ENCODE measurements around the gene SHBG.

DNA sequence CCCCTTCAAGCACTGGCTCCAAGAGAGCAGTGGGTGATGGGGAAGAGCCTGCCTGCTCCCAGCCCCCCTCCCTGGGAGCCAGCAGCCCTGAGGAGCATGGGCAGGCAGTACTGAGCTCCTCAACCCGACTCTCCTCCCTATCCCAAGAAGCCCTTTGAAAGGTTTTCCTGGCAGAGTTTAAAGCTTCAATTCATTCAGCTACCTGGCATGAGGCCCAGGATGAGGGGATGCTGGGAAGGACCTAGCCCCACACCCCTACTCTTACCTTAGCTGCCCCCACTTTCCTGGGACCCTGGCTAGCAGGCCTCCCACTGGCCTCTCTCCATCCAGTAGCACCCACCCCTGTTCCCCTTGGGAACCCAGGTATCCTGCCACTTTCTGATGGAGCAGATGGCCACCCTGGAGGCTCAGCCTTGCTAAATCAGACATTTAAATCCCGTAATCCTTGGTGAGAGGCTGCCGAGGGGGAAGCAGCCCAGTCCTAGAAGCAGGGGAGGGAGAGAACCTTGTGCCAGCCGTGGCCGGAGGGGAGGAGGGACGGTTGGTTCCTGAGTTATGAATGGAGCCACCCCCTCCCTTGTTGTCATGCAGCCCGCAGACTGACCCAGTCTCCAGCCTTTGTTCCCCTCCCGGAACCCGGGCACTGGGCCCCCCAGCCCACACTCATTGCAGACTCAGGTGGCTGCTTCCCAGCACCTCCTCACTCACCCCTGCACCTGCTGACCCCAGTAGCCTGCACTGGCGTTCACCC is 37.9 kb downstream of the SHBG start:
- TF ChIP-seq, protein P1, sequence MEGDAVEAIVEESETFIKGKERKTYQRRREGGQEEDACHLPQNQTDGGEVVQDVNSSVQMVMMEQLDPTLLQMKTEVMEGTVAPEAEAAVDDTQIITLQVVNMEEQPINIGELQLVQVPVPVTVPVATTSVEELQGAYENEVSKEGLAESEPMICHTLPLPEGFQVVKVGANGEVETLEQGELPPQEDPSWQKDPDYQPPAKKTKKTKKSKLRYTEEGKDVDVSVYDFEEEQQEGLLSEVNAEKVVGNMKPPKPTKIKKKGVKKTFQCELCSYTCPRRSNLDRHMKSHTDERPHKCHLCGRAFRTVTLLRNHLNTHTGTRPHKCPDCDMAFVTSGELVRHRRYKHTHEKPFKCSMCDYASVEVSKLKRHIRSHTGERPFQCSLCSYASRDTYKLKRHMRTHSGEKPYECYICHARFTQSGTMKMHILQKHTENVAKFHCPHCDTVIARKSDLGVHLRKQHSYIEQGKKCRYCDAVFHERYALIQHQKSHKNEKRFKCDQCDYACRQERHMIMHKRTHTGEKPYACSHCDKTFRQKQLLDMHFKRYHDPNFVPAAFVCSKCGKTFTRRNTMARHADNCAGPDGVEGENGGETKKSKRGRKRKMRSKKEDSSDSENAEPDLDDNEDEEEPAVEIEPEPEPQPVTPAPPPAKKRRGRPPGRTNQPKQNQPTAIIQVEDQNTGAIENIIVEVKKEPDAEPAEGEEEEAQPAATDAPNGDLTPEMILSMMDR (IDR thresholded peaks at IDR 0.05), result no peak
- no peak for TF ChIP-seq POLR2A (IDR thresholded peaks at IDR 0.05)
